Aorta (tissue), 5 donors: ENCODE results near the gene A4GNT. TPM values are rescaled to one million over a fixed set of nuclear protein-coding genes. Genes with fewer than 3 reads are reported as not detected.
A peak's percentile ranks its signal among the peaks of the same experiment; 100 is the strongest.
"Not testable (repeated sequence)": the region's sequence is repeated elsewhere in the genome, so short reads cannot be mapped to it uniquely, and the experiment has no call there.

Source experiments
- ATAC-seq: fragments of 200-7000 bp; cut with Tn5 transposase; one replicate; pipeline ENCODE4 v1.9.1; 2022; ENCODE audit warnings: moderate library complexity; ENCODE audit not compliant: low FRiP score
- DNase-seq, 2 donors: peaks; one replicate each; pipeline ENCODE4 v3.0.0-alpha.2; 2020
- H3K27ac ChIP-seq, 2 donors: one replicate each; pipeline ENCODE4 v1.5.1; 2013; ENCODE audit warnings: low read length in 2 of 2, mild to moderate bottlenecking in 2 of 2, moderate library complexity in 2 of 2, control low read depth in 1 of 2, inconsistent platforms in 1 of 2, low read depth in 1 of 2
- H3K27me3 ChIP-seq, 2 donors: one replicate each; pipeline ENCODE4 v1.6.1; 2013; ENCODE audit warnings: control low read depth in 1 of 2, low read length in 1 of 2, mild to moderate bottlenecking in 1 of 2, moderate library complexity in 1 of 2; ENCODE audit not compliant: insufficient read depth in 2 of 2, control insufficient read depth in 1 of 2
- H3K36me3 ChIP-seq, 2 donors: one replicate each; pipeline ENCODE4 v1.6.1; 2013; ENCODE audit warnings: control low read depth in 1 of 2, low read length in 1 of 2, mild to moderate bottlenecking in 1 of 2; ENCODE audit not compliant: insufficient read depth in 2 of 2, control insufficient read depth in 1 of 2
- H3K4me1 ChIP-seq, 2 donors: one replicate each; pipeline ENCODE4 v1.6.1; 2013; ENCODE audit warnings: low read length in 2 of 2, control low read depth in 1 of 2, mild to moderate bottlenecking in 1 of 2, moderate library complexity in 1 of 2; ENCODE audit not compliant: insufficient read depth in 2 of 2, control insufficient read depth in 1 of 2
- H3K4me3 ChIP-seq, 2 donors: one replicate each; pipeline ENCODE4 v1.5.1; 2013; ENCODE audit warnings: low read length in 2 of 2, control low read depth in 1 of 2, mild to moderate bottlenecking in 1 of 2
- H3K9me3 ChIP-seq: one replicate; pipeline ENCODE4 v1.6.1; 2013; ENCODE audit warnings: mild to moderate bottlenecking, low read length; ENCODE audit not compliant: control insufficient read depth
- WGBS, 2 donors: extraction: QIAGEN DNeasy Blood & Tissue Kit; methylation state at CpG; one replicate each; pipeline ENCODE4 v1.1.7; 2013; 5-methylcytosine and 5-hydroxymethylcytosine counted together
- intact Hi-C, 2 donors: fragments of 100-400 bp; cut with DNase I; formaldehyde crosslinking; loops; one replicate each; pipeline versions ENCODE4 v1.14.2 to v1.15.0; 2022
- polyA plus RNA-seq, 2 donors: library from polyadenylated mRNA; stranded (reverse); fragments of 200-250 nt; gene quantifications; one replicate each; pipeline ENCODE4 v1.2.3, GENCODE V29; 2013
- total RNA-seq, 2 donors: library from RNA; stranded (reverse); fragmentation: NEBNext Ultra II Directional; extraction: Animal tissue kit (Norgen Biotek cat#: 25700); gene quantifications; one replicate each; pipeline ENCODE4 v1.2.1, GENCODE V29; 2021
- donor health status: healthy with polysubstance abuse.
- donor health status: Bipolar disorder and iron deficiency.
- donor health status: DM: no; HTN: no; CAD: no.
- donor health status: DM: no; HTN: no; CAD: no.
- donor health status: DM: yes; HTN: yes; CAD: no.

A4GNT gene
- total and polyA plus RNA-seq, 4 donors: not detected

- no peak overlapping the region for H3K27ac ChIP-seq
- H3K27me3 ChIP-seq: no peaks in the 10 kb centered on the region
- H3K4me1 ChIP-seq: no peaks in the 10 kb centered on the region
- 51 to 55% methylated on average over 2 of the region's 2 CpGs for WGBS, 2 donors
- H3K4me3 ChIP-seq: no peak overlapping the region
- peaks cover 7 to 9% of the 10 kb centered on the region in 2 donors for H3K36me3 ChIP-seq
- H3K9me3 ChIP-seq: no peaks in the 10 kb centered on the region
- intact Hi-C loops: no loop called here
- DNase-seq (no peak), ATAC-seq (no peak)
Observed at GRCh38 chr3:138092023-138092422, 40.2 kb downstream of the A4GNT start.

- H3K4me3 ChIP-seq: no peak overlapping the region
- 57 to 59% methylated on average over 3 of the region's 3 CpGs for WGBS, 2 donors
- no peaks in the 10 kb centered on the region for H3K27me3 ChIP-seq
- no peak overlapping the region for H3K27ac ChIP-seq
- DNase-seq (no peak), ATAC-seq (no peak)
- no peaks in the 10 kb centered on the region for H3K4me1 ChIP-seq
- intact Hi-C loops: no loop called here
- H3K36me3 ChIP-seq: peaks cover 3 to 9% of the 10 kb centered on the region in 2 donors
- no peaks in the 10 kb centered on the region for H3K9me3 ChIP-seq
Observed at GRCh38 chr3:138089091-138089490, 43.1 kb downstream of the A4GNT start.

- DNase-seq, ATAC-seq, intact Hi-C loops, H3K27me3 ChIP-seq, H3K9me3 ChIP-seq, H3K27ac ChIP-seq, H3K4me3 ChIP-seq, H3K4me1 ChIP-seq: not testable (repeated sequence)
- peaks cover 0 to 19% of the 10 kb centered on the region in 2 donors for H3K36me3 ChIP-seq
- WGBS, 2 donors: 92 to 98% methylated on average over 1 of the region's 3 CpGs
Observed at GRCh38 chr3:138085745-138086144, 46.4 kb downstream of the A4GNT start.

- no peak for DNase-seq
- peaks cover 2 to 19% of the 10 kb centered on the region in 2 donors for H3K36me3 ChIP-seq
- intact Hi-C loops: no loop called here
- H3K9me3 ChIP-seq: no peaks in the 10 kb centered on the region
- no peak overlapping the region for H3K27ac ChIP-seq
- no peak for ATAC-seq
- H3K4me1 ChIP-seq: no peaks in the 10 kb centered on the region
- no peaks in the 10 kb centered on the region for H3K27me3 ChIP-seq
- no peak overlapping the region for H3K4me3 ChIP-seq
Observed at GRCh38 chr3:138084196-138084595, 48.0 kb downstream of the A4GNT start.

DNA sequence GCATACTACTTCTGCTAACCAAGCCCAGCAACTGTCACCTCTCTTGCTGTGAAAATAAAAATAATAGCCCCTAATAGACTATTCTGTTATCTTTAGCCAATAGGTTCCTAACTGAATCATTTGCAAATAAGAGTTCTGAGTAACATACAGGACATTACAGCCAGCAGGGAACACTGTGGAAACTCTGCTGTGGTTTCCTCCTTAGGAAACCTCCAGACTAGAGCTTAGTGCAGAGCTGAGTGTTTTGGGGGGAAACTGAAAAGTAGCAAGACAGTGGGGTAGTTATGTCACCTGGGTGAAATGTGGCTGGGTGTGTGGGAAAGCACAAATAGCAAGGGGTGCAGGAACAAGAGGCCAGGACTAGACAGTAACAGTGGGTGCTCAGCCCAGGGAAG, 49.2 kb downstream of the A4GNT start:
- intact Hi-C loops: no loop called here
- H3K4me3 ChIP-seq: no peak overlapping the region
- H3K4me1 ChIP-seq: no peaks in the 10 kb centered on the region
- no peak for ATAC-seq
- no peak overlapping the region for H3K27ac ChIP-seq
- H3K9me3 ChIP-seq: no peaks in the 10 kb centered on the region
- H3K36me3 ChIP-seq: peaks cover 5 to 17% of the 10 kb centered on the region in 2 donors
- H3K27me3 ChIP-seq: no peaks in the 10 kb centered on the region
- no peak for DNase-seq

- Histone ChIP-seq H3K9me3 (no peaks in the 10 kb centered on the region), H3K27me3 (no peaks in the 10 kb centered on the region), H3K27ac (no peak overlapping the region), H3K36me3 (peaks cover 9 to 18% of the 10 kb centered on the region in 2 donors), H3K4me1 (no peaks in the 10 kb centered on the region), H3K4me3 (no peak overlapping the region)
- WGBS, 2 donors: 49% methylated on average over 8 of the region's 8 CpGs
- peak; percentile 43 for ATAC-seq
- no peak for DNase-seq
- intact Hi-C loops: no loop called here
Observed at GRCh38 chr3:138082085-138082991, 49.9 kb downstream of the A4GNT start.

DNA sequence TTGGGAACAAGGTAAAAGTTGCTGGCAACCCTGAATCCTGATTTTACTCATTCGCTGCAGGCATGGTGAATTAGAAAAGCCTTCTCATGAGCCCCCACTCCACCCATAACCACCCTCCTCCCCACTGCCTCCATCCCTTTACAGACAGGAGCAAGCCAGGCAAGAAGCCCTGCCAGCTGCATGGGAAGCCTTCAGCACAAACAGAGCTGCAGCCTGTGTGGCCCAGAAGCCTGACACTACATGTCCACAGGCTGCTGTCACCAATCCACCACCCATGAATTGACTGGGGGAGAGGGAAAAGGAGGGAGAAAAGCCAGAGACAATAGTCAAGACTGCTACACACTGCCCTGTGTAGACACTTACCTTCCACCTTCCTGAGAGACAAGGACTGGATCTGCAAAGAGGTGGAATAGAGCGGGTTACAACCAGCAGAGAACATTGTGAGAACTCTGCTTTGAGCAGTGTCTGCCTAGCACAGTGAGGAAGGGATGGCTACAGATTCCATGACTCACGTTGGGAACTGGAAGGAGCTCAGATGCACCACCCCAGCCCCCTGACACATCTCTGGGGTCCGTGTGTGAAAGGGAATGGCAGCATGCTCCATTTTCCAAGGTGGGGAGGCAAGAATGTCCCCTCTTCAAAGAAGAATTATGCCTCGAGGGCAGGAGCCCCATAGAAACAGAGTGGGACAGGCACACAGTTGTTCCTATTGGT, 50.7 kb downstream of the A4GNT start:
- Histone ChIP-seq H3K4me1 (no peaks in the 10 kb centered on the region), H3K9me3 (no peaks in the 10 kb centered on the region), H3K27ac (no peak overlapping the region), H3K27me3 (no peaks in the 10 kb centered on the region), H3K36me3 (peaks cover 9 to 18% of the 10 kb centered on the region in 2 donors), H3K4me3 (no peak overlapping the region)
- intact Hi-C loops: no loop called here
- ATAC-seq (peak; percentile 40), DNase-seq (no peak)
- WGBS, 2 donors: 68 to 69% methylated on average over 5 of the region's 5 CpGs

- peaks cover 9 to 17% of the 10 kb centered on the region in 2 donors for H3K36me3 ChIP-seq
- H3K27ac ChIP-seq: no peak overlapping the region
Observed at GRCh38 chr3:138079901-138080300, 52.3 kb downstream of the A4GNT start.

More at GRCh38 chr3:138079901-138080300, 52.3 kb downstream of the A4GNT start:
- intact Hi-C loops: no loop called here
- Histone ChIP-seq H3K4me1 (no peaks in the 10 kb centered on the region), H3K27me3 (no peaks in the 10 kb centered on the region), H3K9me3 (no peaks in the 10 kb centered on the region), H3K4me3 (no peak overlapping the region)
- no peak for ATAC-seq
- 80 to 83% methylated on average over 5 of the region's 5 CpGs for WGBS, 2 donors
- DNase-seq: no peak
